Activated CD4-positive, alpha-beta T cell treated with anti-CD3 and anti-CD28 coated beads for 36 hours (primary cell): ENCODE data around the gene PHF23. TPM values are rescaled to one million over a fixed set of nuclear protein-coding genes. Genes with fewer than 3 reads are reported as not detected.

ENCODE experiments used
- ATAC-seq: fragments of 200-7000 bp; cut with Tn5 transposase; one replicate; pipeline ENCODE4 v1.10.0; 2021; ENCODE audit warnings: mild to moderate bottlenecking, moderate library complexity
- CTCF ChIA-PET: fragments of 350-600 bp; sonication (Branson Sonifier 250); formaldehyde crosslinking; loops from one replicate; lab custom pipeline; 2021; ENCODE audit warnings: antibody characterized with exemption; lab: Charles Lee
- POLR2A ChIA-PET: fragments of 350-600 bp; sonication (Branson Sonifier 250); formaldehyde crosslinking; loops from one replicate; lab custom pipeline; 2021; ENCODE audit warnings: antibody characterized with exemption, inconsistent platforms; lab: Charles Lee
- DNase-seq: peaks from one replicate; pipeline ENCODE4 v3.0.0-alpha.2; 2020
- H3K27ac Mint-ChIP-seq: one replicate; pipeline ENCODE4 v1.8.0; 2021; ENCODE audit warnings: mixed read lengths
- H3K27me3 Mint-ChIP-seq: one replicate; pipeline ENCODE4 v1.8.0; 2021; ENCODE audit warnings: mixed read lengths
- H3K36me3 Mint-ChIP-seq: one replicate; pipeline ENCODE4 v1.8.0; 2021; ENCODE audit warnings: low read depth, mixed read lengths
- H3K4me1 Mint-ChIP-seq: one replicate; pipeline ENCODE4 v1.8.0; 2021; ENCODE audit warnings: mixed read lengths
- H3K4me3 Mint-ChIP-seq: one replicate; pipeline ENCODE4 v1.8.0; 2021; ENCODE audit warnings: mild to moderate bottlenecking, moderate library complexity, mixed read lengths
- H3K9me3 Mint-ChIP-seq: one replicate; pipeline ENCODE4 v1.8.0; 2021; ENCODE audit warnings: low read depth, mixed read lengths
- intact Hi-C, 2 experiments: fragments of 100-400 bp; cut with DNase I in 1 of 2; cut with micrococcal nuclease in 1 of 2; formaldehyde crosslinking; loops; one replicate each; pipeline versions ENCODE4 v1.14.2 to v1.15.1; 2022 to 2024; cut with DNase I, micrococcal nuclease
- total RNA-seq, 2 experiments: library from RNA; stranded (reverse); gene quantifications; one replicate each; pipeline ENCODE4 v1.2.3, GENCODE V29; 2021

PHF23 gene
- total RNA-seq, 2 experiments from 2014 or later = 23.6 to 35.2 TPM

GRCh38 chr17:7204336-7204735 lies 34.9 kb downstream of the PHF23 start:
- intact Hi-C loops = no loop called here
- H3K36me3 Mint-ChIP-seq = no peaks in the 10 kb centered on the region
- ChIA-PET POLR2A (interaction anchor here (0.5 to 0.7 kb wide), 2 partner anchors 15 to 381 kb away, joined by 3 to 5 read pairs; partner anchors contain the start of gene DLG4), CTCF (no interaction called here)
- H3K27ac Mint-ChIP-seq = peak overlapping the region; percentile 83
- peaks cover 24% of the 10 kb centered on the region for H3K4me1 Mint-ChIP-seq
- peak; percentile 6 for ATAC-seq
- no peaks in the 10 kb centered on the region for H3K9me3 Mint-ChIP-seq
- peak overlapping the region; percentile 75 for H3K4me3 Mint-ChIP-seq
- no peak for DNase-seq
- no peaks in the 10 kb centered on the region for H3K27me3 Mint-ChIP-seq

DNA sequence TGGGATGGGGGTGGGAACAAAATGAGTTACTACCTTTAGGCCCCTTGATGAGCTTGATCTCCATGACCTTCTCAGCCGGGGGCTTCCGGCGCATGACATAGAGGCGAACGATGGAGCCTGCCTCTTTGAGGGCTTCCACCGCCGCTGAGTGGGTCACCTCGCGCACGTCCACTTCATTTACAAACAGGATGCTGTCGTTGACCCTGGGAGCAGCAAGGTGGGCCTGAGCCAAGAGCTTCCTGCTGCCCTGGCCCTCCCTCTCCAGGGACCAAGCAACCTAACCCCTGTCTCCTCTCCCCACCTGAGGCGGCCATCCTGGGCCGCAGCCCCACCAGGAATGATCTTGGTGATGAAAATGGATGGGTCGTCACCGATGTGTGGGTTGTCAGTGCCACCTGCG lies 35.9 kb downstream of the PHF23 start:
- Mint-ChIP-seq H3K4me3 (no peak overlapping the region), H3K36me3 (no peaks in the 10 kb centered on the region), H3K9me3 (no peaks in the 10 kb centered on the region), H3K27ac (no peak overlapping the region), H3K4me1 (peaks cover 24% of the 10 kb centered on the region), H3K27me3 (no peaks in the 10 kb centered on the region)
- DNase-seq (no peak), ATAC-seq (no peak)
- CTCF ChIA-PET = interaction anchor here (0.6 to 0.7 kb wide), 2 partner anchors 157 to 1444 kb away, joined by 3 read pairs; no protein-coding TSS in a partner anchor
- POLR2A ChIA-PET = no interaction called here
- intact Hi-C loops = no loop called here

- CTCF ChIA-PET = no interaction called here
- H3K9me3 Mint-ChIP-seq = no peaks in the 10 kb centered on the region
- H3K27me3 Mint-ChIP-seq = no peaks in the 10 kb centered on the region
- no peak overlapping the region for H3K4me3 Mint-ChIP-seq
- POLR2A ChIA-PET = interaction anchor here (0.6 kb wide), 1 partner anchor 37 kb away, joined by 4 read pairs; no protein-coding TSS in a partner anchor
- no peaks in the 10 kb centered on the region for H3K4me1 Mint-ChIP-seq
- no peak for DNase-seq
- intact Hi-C loops = no loop called here
- no peak for ATAC-seq
- peaks cover 4% of the 10 kb centered on the region for H3K36me3 Mint-ChIP-seq
- no peak overlapping the region for H3K27ac Mint-ChIP-seq
Measured at GRCh38 chr17:7196651-7197401, 42.4 kb downstream of the PHF23 start.

GRCh38 chr17:7195971-7196370 lies 43.3 kb downstream of the PHF23 start:
- POLR2A ChIA-PET = no interaction called here
- H3K4me3 Mint-ChIP-seq = no peak overlapping the region
- H3K9me3 Mint-ChIP-seq = no peaks in the 10 kb centered on the region
- peaks cover 6% of the 10 kb centered on the region for H3K36me3 Mint-ChIP-seq
- CTCF ChIA-PET = no interaction called here
- no peak for DNase-seq
- intact Hi-C loops = no loop called here
- H3K4me1 Mint-ChIP-seq = no peaks in the 10 kb centered on the region
- ATAC-seq = no peak
- no peak overlapping the region for H3K27ac Mint-ChIP-seq
- H3K27me3 Mint-ChIP-seq = no peaks in the 10 kb centered on the region

- Mint-ChIP-seq H3K4me1 (no peaks in the 10 kb centered on the region), H3K27me3 (no peaks in the 10 kb centered on the region), H3K4me3 (no peak overlapping the region), H3K27ac (no peak overlapping the region), H3K9me3 (no peaks in the 10 kb centered on the region), H3K36me3 (peaks cover 6% of the 10 kb centered on the region)
- CTCF ChIA-PET = interaction anchor here (0.9 kb wide), 1 partner anchor 147 kb away, joined by 3 read pairs; no protein-coding TSS in a partner anchor
- DNase-seq (no peak), ATAC-seq (no peak)
- POLR2A ChIA-PET = no interaction called here
- intact Hi-C loops = no loop called here
Measured at GRCh38 chr17:7192271-7192937, 46.9 kb downstream of the PHF23 start.

DNA sequence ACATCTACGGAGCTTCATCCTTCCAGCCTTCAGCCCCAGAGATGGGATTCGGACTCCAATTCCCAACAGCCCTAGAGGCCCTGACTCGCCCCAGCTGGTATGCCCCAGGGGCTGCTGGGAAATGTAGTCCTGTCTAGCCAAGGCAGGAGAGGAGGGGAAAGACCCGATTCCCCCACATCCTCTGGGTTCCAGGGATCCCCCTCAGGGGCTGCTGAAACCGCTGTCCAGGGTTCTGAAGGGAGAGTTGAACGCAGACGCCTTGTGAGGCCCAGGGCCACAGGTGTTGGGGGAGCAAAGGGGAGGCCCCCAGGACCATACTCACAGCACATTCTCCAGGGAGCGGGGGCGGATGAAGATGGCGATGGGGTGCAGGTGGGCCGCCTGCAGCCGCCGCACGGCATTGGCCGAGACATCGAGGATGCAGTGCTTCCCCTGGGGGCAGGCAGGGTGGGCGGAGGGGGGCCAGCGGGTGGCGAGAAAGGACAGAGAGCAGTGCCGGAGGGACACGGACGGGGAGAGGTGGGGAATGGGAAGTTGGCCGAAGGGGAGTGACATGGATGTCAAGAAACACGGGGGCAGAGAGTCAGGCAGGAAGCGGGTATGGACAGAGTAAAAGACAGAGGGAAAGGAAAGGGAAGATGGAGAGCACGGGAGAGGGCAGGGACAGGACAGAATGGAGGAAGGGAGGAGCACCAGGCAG lies 47.5 kb downstream of the PHF23 start:
- peak; percentile 61 for DNase-seq
- ChIA-PET POLR2A (no interaction called here), CTCF (interaction anchor here (1.5 kb wide), 1 partner anchor 12 kb away, joined by 3 read pairs; no protein-coding TSS in a partner anchor)
- Mint-ChIP-seq H3K27me3 (no peaks in the 10 kb centered on the region), H3K36me3 (peaks cover 6% of the 10 kb centered on the region), H3K9me3 (no peaks in the 10 kb centered on the region), H3K4me3 (no peak overlapping the region), H3K27ac (no peak overlapping the region), H3K4me1 (no peaks in the 10 kb centered on the region)
- intact Hi-C loops = no loop called here
- ATAC-seq = peak; percentile 72

DNA sequence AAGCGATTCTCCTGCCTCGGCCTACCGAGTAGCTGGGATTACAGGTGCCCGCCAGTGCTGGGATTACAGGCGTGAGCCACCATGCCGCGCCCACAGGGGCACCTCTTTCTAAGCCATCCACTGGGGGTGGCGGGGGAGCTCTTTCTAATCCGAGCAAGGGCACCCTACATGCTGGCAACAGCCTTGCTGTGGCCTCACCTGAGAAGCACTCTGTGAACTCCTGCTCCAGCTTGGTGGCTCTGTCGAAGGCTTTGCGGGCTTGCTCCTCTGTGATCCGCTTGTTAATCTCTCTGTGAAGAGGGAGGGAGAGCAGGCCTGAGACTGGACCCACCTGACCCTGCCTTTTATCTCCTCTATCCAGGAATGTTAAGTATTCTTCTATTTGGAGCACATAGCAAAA lies 48.2 kb downstream of the PHF23 start:
- no peak overlapping the region for H3K4me3 Mint-ChIP-seq
- H3K4me1 Mint-ChIP-seq = no peaks in the 10 kb centered on the region
- no peaks in the 10 kb centered on the region for H3K27me3 Mint-ChIP-seq
- no peak overlapping the region for H3K27ac Mint-ChIP-seq
- peaks cover 6% of the 10 kb centered on the region for H3K36me3 Mint-ChIP-seq
- intact Hi-C loops = no loop called here
- ATAC-seq (peak; percentile 28), DNase-seq (no peak)
- CTCF ChIA-PET = interaction anchor here (1.5 kb wide), 1 partner anchor 11 kb away, joined by 3 read pairs; no protein-coding TSS in a partner anchor
- POLR2A ChIA-PET = no interaction called here
- H3K9me3 Mint-ChIP-seq = no peaks in the 10 kb centered on the region

DNA sequence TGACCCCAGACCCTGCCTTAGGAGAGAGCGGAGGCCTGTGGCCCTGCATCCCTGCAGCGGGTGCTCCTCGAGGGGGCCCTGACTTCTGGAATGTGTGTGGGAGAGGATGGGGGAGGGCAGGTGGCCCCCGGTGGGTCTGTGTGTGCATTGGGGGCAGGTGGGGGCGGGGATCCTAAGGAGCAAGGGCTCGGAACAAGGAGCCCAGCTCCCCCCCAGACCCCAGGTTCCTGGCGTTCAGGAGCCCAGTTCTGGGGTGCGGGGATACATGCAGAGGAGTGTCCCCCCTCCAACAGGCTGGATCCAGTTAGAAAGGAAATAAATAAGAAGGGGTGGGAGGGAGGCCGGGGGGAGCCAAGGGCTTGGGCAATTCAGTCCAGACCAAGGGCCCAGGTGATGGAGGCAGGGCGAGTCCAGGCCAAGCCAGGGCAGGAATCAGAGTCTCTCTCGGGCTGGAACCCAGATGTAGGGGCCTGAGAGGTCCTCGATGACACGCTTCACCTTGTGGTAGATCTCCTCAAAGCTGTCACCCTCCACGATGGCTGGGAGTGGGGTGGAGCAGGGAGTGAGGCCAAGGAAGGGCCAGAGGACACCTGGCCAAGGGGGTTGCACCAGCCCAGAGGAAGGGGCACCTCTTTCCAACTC lies 48.9 kb downstream of the PHF23 start:
- no peaks in the 10 kb centered on the region for H3K4me1 Mint-ChIP-seq
- H3K27me3 Mint-ChIP-seq = no peaks in the 10 kb centered on the region
- no peak overlapping the region for H3K27ac Mint-ChIP-seq
- DNase-seq (no peak), ATAC-seq (no peak)
- H3K36me3 Mint-ChIP-seq = peaks cover 6% of the 10 kb centered on the region
- intact Hi-C loops = no loop called here
- POLR2A ChIA-PET = no interaction called here
- CTCF ChIA-PET = interaction anchor here (1.5 kb wide), 1 partner anchor 10 kb away, joined by 3 read pairs; no protein-coding TSS in a partner anchor
- H3K4me3 Mint-ChIP-seq = no peak overlapping the region
- no peaks in the 10 kb centered on the region for H3K9me3 Mint-ChIP-seq

DNA sequence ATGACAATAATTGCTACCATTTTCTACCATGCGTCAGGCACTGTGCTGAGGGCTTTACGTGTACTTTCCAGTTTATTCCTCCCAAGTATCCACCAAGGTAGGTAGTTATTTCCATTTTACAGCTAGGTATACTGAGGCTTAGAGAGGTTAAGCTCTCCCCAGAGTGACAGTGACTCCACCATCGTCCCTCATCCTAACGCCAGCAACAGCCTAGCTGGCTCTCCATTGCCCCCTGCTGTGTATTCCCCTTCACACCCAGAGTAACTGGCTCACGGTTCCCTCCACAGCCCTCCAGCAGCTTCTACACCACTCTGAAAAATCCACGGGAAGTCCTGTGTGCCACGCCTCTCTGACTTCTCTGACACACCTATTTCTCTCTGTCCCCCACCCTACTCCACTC lies 53.0 kb downstream of the PHF23 start:
- ATAC-seq = peak; percentile 58
- no peaks in the 10 kb centered on the region for H3K27me3 Mint-ChIP-seq
- no peaks in the 10 kb centered on the region for H3K4me1 Mint-ChIP-seq
- H3K4me3 Mint-ChIP-seq = no peak overlapping the region
- no peaks in the 10 kb centered on the region for H3K9me3 Mint-ChIP-seq
- intact Hi-C loops = no loop called here
- H3K36me3 Mint-ChIP-seq = peaks cover 2% of the 10 kb centered on the region
- ChIA-PET POLR2A (no interaction called here), CTCF (interaction anchor here (1.0 to 1.4 kb wide), 2 partner anchors 17 to 275 kb away, joined by 3 read pairs; no protein-coding TSS in a partner anchor)
- peak; percentile 38 for DNase-seq
- H3K27ac Mint-ChIP-seq = no peak overlapping the region
